Lower leg skin (tissue), 4 donors: Measurements from ENCODE around the gene JARID2. TPM values are rescaled to one million over a fixed set of nuclear protein-coding genes. Genes with fewer than 3 reads are reported as not detected.

Experiments used
- DNase-seq, 2 donors: peaks; one replicate each; pipeline ENCODE4 v3.0.0-alpha.2; 2019; ENCODE audit warnings: low spot score in 2 of 2
- H3K4me3 ChIP-seq: fragments of 200-600 bp; sonication (generic); 2 replicates; pipeline ENCODE4 v1.5.1; 2017; ENCODE audit warnings: mild to moderate bottlenecking, low read depth; ENCODE audit not compliant: poor library complexity, severe bottlenecking
- POLR2A ChIP-seq, 2 donors: fragments of 450-650 bp; IDR thresholded peaks; one replicate each; pipeline ENCODE4 v1.6.1; 2016 to 2017; ENCODE audit warnings: antibody characterized with exemption in 2 of 2, mild to moderate bottlenecking in 1 of 2, moderate library complexity in 1 of 2
- WGBS, 2 donors: methylation state at CpG; one replicate each; pipeline ENCODE4 v1.1.5; 2018; 5-methylcytosine and 5-hydroxymethylcytosine counted together
- intact Hi-C: fragments of 100-400 bp; cut with DNase I; formaldehyde crosslinking; loops from one replicate; pipeline ENCODE4 v1.15.0; 2023; ENCODE audit warnings: low total_unique reads
- total RNA-seq, 4 donors: library from RNA; depleted of rRNA; stranded (reverse); fragments of >200 nt; gene quantifications; one replicate each; pipeline ENCODE4 v1.1.0, GENCODE V29; 2016
- TF ChIP-seq, protein P1 (sequence below), 3 donors: fragments of 450-650 bp; IDR thresholded peaks; one replicate each; pipeline ENCODE4 v1.5.1; 2016; ENCODE audit warnings: antibody characterized with exemption in 3 of 3, mild to moderate bottlenecking in 3 of 3, moderate library complexity in 2 of 3

JARID2 gene
- total RNA-seq, 4 donors from 2014 or later: 17.9 to 24.2 (median 21.6) TPM

DNA sequence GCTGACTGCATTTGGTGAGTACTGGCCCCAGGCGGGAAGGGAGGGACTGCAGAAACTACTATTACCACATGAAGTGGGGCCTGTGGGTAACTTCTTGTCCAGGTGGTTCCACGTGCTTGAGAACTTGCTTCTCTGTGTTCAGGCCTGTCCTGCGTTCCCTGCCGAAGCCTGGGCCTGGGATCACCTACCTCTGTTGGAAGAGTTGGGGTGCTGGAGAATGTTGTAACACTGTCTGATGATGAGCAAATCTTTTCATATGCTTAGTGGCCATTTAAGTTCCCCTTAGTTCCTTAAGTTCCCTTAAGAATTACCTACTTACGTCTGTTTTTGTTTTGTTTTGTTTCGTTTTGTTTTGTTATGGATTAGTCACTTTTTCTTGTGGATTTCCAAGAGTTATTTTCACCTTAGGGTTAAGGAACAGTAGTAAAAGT is 262.6 kb downstream of the JARID2 start:
- 87 to 88% methylated on average over 6 of the region's 6 CpGs for WGBS, 2 donors
- intact Hi-C loops: no loop called here
- TF ChIP-seq, protein P1, sequence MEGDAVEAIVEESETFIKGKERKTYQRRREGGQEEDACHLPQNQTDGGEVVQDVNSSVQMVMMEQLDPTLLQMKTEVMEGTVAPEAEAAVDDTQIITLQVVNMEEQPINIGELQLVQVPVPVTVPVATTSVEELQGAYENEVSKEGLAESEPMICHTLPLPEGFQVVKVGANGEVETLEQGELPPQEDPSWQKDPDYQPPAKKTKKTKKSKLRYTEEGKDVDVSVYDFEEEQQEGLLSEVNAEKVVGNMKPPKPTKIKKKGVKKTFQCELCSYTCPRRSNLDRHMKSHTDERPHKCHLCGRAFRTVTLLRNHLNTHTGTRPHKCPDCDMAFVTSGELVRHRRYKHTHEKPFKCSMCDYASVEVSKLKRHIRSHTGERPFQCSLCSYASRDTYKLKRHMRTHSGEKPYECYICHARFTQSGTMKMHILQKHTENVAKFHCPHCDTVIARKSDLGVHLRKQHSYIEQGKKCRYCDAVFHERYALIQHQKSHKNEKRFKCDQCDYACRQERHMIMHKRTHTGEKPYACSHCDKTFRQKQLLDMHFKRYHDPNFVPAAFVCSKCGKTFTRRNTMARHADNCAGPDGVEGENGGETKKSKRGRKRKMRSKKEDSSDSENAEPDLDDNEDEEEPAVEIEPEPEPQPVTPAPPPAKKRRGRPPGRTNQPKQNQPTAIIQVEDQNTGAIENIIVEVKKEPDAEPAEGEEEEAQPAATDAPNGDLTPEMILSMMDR (IDR thresholded peaks at IDR 0.05): no peak
- no peak for TF ChIP-seq POLR2A (IDR thresholded peaks at IDR 0.05)
- no peak overlapping the region for H3K4me3 ChIP-seq
- DNase-seq: no peak

DNA sequence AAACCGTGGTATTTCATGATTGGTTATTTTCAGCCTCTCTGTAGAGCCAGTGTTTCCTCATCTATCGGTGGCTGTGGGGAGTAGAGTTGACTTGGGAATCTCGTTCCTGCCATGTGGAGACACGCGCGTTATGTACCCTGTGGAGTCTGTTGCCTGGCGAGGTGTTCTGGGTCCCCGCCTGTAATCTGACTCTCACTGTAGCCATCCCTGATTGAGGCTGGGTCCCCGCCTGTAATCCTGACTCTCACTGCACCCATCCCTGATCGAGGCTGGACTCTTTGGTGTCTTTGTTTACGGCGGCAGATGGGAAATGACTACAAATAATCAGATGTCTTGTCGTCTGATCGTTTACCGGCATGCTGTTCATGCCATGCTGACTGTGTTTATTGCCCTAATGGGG is 263.1 kb downstream of the JARID2 start:
- no peak overlapping the region for H3K4me3 ChIP-seq
- intact Hi-C loops: no loop called here
- TF ChIP-seq POLR2A (IDR thresholded peaks at IDR 0.05): no peak
- TF ChIP-seq, protein P1 (IDR thresholded peaks at IDR 0.05): no peak
- 91 to 92% methylated on average over 15 of the region's 15 CpGs for WGBS, 2 donors
- no peak for DNase-seq

DNA sequence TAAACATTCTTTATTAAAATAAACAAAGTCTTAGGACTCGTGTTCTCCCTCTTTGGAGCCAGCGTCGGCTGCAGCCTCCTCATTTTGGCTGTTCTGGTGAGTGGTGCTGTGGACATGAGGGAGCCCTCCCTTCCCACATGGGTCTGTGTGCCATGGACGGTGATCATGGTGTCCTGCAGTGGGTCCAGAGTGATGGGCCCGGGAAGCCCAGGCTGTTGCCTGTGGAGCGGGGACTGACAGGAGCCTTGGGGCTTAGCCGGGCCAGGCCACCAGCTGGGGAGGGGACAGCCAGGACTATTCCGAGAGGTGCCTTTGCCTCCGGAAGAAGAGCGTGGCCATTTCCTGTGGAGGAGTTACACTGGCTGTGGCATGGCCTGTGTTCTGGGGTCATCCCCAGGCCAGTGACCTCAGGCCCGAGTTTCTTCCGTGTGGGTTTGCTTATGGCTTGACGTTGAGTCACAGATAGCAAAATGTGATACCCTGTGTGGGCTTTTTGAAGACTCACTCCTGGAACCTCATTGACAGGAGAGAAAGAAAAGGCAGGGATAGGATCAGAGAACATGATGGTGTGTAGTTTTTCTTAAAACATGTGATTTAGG is 263.6 kb downstream of the JARID2 start:
- 89% methylated on average over 7 to 13 of the region's 13 CpGs for WGBS, 2 donors
- no peak for DNase-seq
- TF ChIP-seq, protein P1 (IDR thresholded peaks at IDR 0.05): no peak
- TF ChIP-seq POLR2A (IDR thresholded peaks at IDR 0.05): no peak
- intact Hi-C loops: no loop called here
- H3K4me3 ChIP-seq: no peak overlapping the region

DNA sequence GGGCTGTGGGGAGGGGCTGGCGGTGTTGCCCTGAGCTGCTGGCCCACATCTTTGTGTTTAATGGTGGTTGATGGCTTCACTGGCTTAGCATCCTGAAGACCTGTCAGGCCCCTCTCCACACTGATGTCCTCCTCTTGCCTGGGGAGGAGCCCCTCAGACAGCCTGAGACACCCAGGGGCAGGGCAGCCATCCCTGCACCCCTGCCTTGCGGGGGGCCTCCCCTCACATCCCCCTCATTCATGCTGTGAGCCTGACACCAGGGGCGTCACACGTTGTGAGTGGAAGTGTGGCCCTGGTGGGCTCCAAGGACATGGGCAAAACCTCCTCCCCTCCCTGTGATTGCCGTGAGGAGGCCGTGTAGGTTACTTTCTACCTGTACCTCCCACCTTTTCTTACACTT is 264.3 kb downstream of the JARID2 start:
- no peak overlapping the region for H3K4me3 ChIP-seq
- no peak for DNase-seq
- intact Hi-C loops: no loop called here
- 95 to 99% methylated on average over 6 of the region's 6 CpGs for WGBS, 2 donors
- TF ChIP-seq POLR2A (IDR thresholded peaks at IDR 0.05): no peak
- TF ChIP-seq, protein P1 (IDR thresholded peaks at IDR 0.05): no peak

DNA sequence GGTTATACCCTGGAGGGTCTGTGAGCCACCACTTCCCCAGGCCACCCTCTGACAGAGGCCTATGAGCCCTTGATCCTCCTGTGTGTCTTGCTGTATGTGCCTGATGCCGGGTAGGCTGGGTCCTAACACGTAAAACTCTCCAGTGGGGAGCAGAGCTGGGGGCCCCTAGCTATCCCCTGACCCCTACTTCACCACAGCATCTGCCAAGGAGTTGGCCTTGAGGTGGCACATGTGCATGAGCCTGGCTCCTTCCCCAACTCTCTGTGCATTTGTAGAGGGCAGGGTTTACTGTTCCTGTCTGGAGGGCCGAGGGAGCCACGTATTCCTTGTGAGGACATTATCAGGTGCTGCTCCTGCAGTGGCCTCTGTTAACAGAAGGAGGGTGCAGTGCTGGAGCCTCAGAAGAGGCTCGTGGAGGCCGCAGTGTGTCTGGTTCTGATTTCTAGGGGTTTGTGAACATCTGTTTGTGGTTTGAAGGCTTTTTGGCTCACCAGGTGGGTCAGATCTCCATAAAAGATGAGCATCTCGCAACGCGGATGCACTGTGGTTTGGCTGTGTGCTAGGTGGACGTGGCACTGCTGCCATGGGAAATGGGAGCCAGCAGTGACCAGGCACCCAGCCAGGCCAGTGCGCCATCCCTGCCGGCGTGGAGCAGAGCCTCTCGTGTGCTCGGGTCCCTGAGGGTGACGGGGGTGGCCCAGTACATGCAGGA is 264.8 kb downstream of the JARID2 start:
- TF ChIP-seq, protein P1 (IDR thresholded peaks at IDR 0.05): no peak
- no peak for TF ChIP-seq POLR2A (IDR thresholded peaks at IDR 0.05)
- no peak overlapping the region for H3K4me3 ChIP-seq
- intact Hi-C loops: no loop called here
- 79 to 83% methylated on average over 14 to 16 of the region's 16 CpGs for WGBS, 2 donors
- DNase-seq: no peak
